ENCODE data around the gene CCDC174.
A peak's percentile ranks its signal among the peaks of the same experiment; 100 is the strongest.
"Not testable (repeated sequence)": the region's sequence is repeated elsewhere in the genome, so short reads cannot be mapped to it uniquely, and the experiment has no call there.

CCDC174 gene

GRCh38 chr3:14651440-14652251, at the start of gene CCDC174:
TSS of gene CCDC174 (plus strand) at chr3:14651762. CDS start at chr3:14651837, 75 bp downstream.
- DNase-seq, result peak; percentile 99

GRCh38 chr3:14602006-14602803, 49.4 kb upstream of the CCDC174 start:
- DNase-seq, result no peak

GRCh38 chr3:14602804-14603644, 48.5 kb upstream of the CCDC174 start:
- no peak for DNase-seq

- peak; percentile 73 for DNase-seq
These were observed 46.5 kb upstream of the CCDC174 start for GRCh38 chr3:14605067-14605466.

GRCh38 chr3:14605744-14606143, 45.8 kb upstream of the CCDC174 start:
- no peak for DNase-seq

GRCh38 chr3:14606669-14607339, 44.8 kb upstream of the CCDC174 start:
- DNase-seq, result no peak

- no peak for DNase-seq
These were observed 43.3 kb upstream of the CCDC174 start for GRCh38 chr3:14608298-14608697.

- DNase-seq, result not testable (repeated sequence)
These were observed 42.5 kb upstream of the CCDC174 start for GRCh38 chr3:14609058-14609457.

- no peak for DNase-seq
These were observed 42.1 kb upstream of the CCDC174 start for GRCh38 chr3:14609506-14609905.

- DNase-seq, result no peak
These were observed 41.6 kb upstream of the CCDC174 start for GRCh38 chr3:14609941-14610340.

- DNase-seq, result no peak
These were observed 37.4 kb upstream of the CCDC174 start for GRCh38 chr3:14614189-14614588.

GRCh38 chr3:14614862-14615261, 36.7 kb upstream of the CCDC174 start:
- peak; percentile 50 for DNase-seq

- no peak for DNase-seq
These were observed 34.7 kb upstream of the CCDC174 start for GRCh38 chr3:14616606-14617507.

GRCh38 chr3:14617508-14618023, 34.0 kb upstream of the CCDC174 start:
- no peak for DNase-seq

- DNase-seq, result no peak
These were observed 32.0 kb upstream of the CCDC174 start for GRCh38 chr3:14619605-14620004.

GRCh38 chr3:14620512-14620911, 31.1 kb upstream of the CCDC174 start:
- no peak for DNase-seq

- no peak for DNase-seq
These were observed 30.5 kb upstream of the CCDC174 start for GRCh38 chr3:14621093-14621492.

GRCh38 chr3:14622368-14622767, 29.2 kb upstream of the CCDC174 start:
- no peak for DNase-seq

- DNase-seq, result no peak
These were observed 28.0 kb upstream of the CCDC174 start for GRCh38 chr3:14623569-14624051.

GRCh38 chr3:14624498-14624897, 27.1 kb upstream of the CCDC174 start:
- DNase-seq, result no peak

GRCh38 chr3:14625443-14625842, 26.1 kb upstream of the CCDC174 start:
- no peak for DNase-seq
